ENCODE results near the gene RBM47. TPM values are rescaled to one million over a fixed set of nuclear protein-coding genes. Genes with fewer than 3 reads are reported as not detected.

RBM47 gene
- total RNA-seq, 1 donor, result 2.2 TPM

DNA sequence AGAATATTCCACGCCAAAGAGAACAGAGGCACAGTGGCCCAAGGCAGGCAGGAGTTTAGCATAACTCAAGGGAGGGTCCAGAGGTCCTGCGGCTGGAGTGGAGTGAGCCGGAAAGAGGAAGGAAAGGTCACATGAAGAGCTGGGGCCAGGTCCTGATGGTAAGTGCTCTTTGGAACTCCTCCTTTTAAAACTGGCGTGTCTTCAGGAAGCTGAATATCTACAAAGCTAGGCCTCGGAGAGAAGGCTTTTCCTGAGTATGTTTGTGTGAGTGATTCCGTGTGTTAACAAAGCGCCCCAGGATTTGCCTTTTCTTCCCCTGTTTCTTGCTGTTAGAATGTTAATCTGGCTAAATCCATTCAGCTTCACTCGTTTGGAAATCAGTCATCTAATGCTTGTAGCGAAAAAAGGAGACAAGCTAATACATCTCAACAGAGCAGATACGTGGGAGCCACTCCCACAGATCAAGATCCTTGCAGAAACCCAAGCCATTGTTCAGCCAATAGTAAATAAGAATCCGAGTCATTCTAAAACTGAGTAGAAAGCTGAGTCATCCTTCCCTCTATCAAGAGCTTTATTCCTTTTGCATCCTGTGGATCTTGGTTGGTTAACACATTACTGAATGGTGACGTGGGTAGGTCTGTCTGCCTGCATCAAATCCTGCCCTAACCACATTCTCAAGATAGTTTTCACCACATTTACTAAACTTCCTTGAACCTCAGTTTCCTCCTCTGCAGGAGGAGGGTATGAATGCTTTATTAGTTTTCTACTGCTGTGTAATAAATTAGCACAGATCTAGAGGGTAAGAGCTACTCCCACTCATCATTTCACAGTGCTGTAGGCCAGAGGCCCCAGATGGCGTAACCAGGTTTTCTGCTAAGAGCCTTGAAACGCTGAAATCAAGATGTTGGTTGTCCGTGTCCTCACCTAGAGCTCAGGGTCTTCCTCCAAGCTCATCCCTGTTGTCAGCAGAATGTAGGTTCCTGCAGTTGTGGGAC lies 43.2 kb upstream of the RBM47 start:
- H3K9me3 ChIP-seq (ENCODE audit: low read depth, low read length), result no peaks in the 10 kb centered on the region
- H3K27ac ChIP-seq (ENCODE audit: low read depth, low read length), result peak overlapping the region; percentile 76
- H4K20me1 ChIP-seq (ENCODE audit: insufficient read depth, low read length), result no peaks in the 10 kb centered on the region
- peak overlapping the region; percentile 58 for H2AFZ ChIP-seq (ENCODE audit: low read length)
- H3K27me3 ChIP-seq (ENCODE audit: insufficient read depth, low read length), result no peaks in the 10 kb centered on the region
- no peaks in the 10 kb centered on the region for H3K36me3 ChIP-seq (ENCODE audit: insufficient read depth, low read length)
- peak; percentile 96 for DNase-seq (ENCODE audit: insufficient read length, low spot score, missing footprints)
- no peaks in the 10 kb centered on the region for H3K79me2 ChIP-seq (ENCODE audit: insufficient read depth, low read length)
- TF ChIP-seq CTCF (IDR thresholded peaks at IDR 0.05; ENCODE audit: extremely low read depth, low read depth, low read length), result no peak
- H3K4me1 ChIP-seq (ENCODE audit: insufficient read depth, low read length), result peaks cover 8% of the 10 kb centered on the region
- H3K4me3 ChIP-seq (ENCODE audit: insufficient read depth, low read length), result no peak overlapping the region
- H3K4me2 ChIP-seq (ENCODE audit: insufficient read depth, low read length), result peak overlapping the region; percentile 15

DNA sequence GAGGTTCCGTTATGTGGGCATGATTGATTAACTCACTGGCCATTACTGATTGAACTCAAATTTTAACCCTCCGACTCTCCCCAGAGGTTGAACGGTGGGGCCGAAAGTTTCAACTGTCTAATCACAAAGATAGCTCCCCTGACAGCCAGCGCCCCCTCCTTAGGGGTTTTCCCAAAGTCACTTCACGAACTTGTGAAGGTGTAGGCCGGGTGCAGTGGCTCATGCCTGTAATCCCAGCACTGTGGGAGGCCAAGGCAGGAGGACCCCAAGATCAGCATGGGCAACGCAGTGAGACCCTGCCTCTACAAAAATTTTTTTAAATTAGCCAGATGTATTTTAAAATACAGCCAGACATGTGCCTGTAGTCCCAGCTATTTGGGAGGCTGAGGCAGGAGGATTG lies 39.8 kb upstream of the RBM47 start:
- DNase-seq (ENCODE audit: insufficient read length, low spot score, missing footprints), result no peak
- Histone ChIP-seq H3K27me3 (ENCODE audit: insufficient read depth, low read length) (no peaks in the 10 kb centered on the region), H3K4me3 (ENCODE audit: insufficient read depth, low read length) (no peak overlapping the region), H3K36me3 (ENCODE audit: insufficient read depth, low read length) (no peaks in the 10 kb centered on the region), H3K4me1 (ENCODE audit: insufficient read depth, low read length) (peaks cover 8% of the 10 kb centered on the region), H2AFZ (ENCODE audit: low read length) (no peak overlapping the region), H3K79me2 (ENCODE audit: insufficient read depth, low read length) (no peaks in the 10 kb centered on the region), H3K4me2 (ENCODE audit: insufficient read depth, low read length) (no peak overlapping the region), H3K9me3 (ENCODE audit: low read depth, low read length) (no peaks in the 10 kb centered on the region), H4K20me1 (ENCODE audit: insufficient read depth, low read length) (no peaks in the 10 kb centered on the region), H3K27ac (ENCODE audit: low read depth, low read length) (no peak overlapping the region)
- no peak for TF ChIP-seq CTCF (IDR thresholded peaks at IDR 0.05; ENCODE audit: extremely low read depth, low read depth, low read length)

GRCh38 chr4:40665842-40666241 lies 36.2 kb upstream of the RBM47 start:
- Histone ChIP-seq H2AFZ (ENCODE audit: low read length) (no peak overlapping the region), H4K20me1 (ENCODE audit: insufficient read depth, low read length) (no peaks in the 10 kb centered on the region), H3K36me3 (ENCODE audit: insufficient read depth, low read length) (no peaks in the 10 kb centered on the region), H3K27ac (ENCODE audit: low read depth, low read length) (no peak overlapping the region), H3K4me2 (ENCODE audit: insufficient read depth, low read length) (no peak overlapping the region), H3K4me3 (ENCODE audit: insufficient read depth, low read length) (no peak overlapping the region), H3K4me1 (ENCODE audit: insufficient read depth, low read length) (peaks cover 12% of the 10 kb centered on the region), H3K27me3 (ENCODE audit: insufficient read depth, low read length) (no peaks in the 10 kb centered on the region), H3K79me2 (ENCODE audit: insufficient read depth, low read length) (no peaks in the 10 kb centered on the region), H3K9me3 (ENCODE audit: low read depth, low read length) (no peaks in the 10 kb centered on the region)
- TF ChIP-seq CTCF (IDR thresholded peaks at IDR 0.05; ENCODE audit: extremely low read depth, low read depth, low read length), result no peak
- DNase-seq (ENCODE audit: insufficient read length, low spot score, missing footprints), result no peak

DNA sequence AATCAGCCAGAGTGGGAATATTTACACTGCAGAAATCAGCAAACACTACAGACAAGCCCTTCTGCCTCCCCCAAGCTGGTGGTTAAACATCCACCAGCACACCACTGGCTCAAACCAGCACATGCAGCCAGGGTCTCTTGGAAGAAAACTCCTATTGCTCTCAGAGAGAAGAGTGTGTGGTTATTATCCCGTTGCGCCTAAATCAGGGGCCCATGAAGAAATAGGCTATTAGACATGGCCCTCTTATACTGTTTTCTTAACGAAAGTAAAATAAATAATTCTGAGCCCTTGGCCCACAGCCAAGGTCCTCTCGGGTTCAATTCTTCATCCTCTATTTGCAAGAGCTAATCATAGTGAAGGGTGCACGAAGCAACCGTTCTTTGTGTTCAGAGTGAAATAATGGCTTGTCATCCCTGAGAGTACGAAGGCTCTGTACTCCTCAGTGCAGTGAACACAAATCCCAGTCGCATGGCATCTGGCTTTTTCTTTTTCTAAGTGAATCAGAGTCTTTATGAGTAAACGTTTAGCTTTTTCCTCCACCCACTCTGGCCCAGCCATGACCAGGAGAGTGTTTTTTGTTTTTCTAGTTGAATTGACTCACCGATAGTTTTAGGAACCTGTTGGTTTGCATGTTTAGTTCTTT lies 33.4 kb upstream of the RBM47 start:
- Histone ChIP-seq H3K79me2 (ENCODE audit: insufficient read depth, low read length) (no peaks in the 10 kb centered on the region), H3K4me3 (ENCODE audit: insufficient read depth, low read length) (peak overlapping the region; percentile 49), H3K27me3 (ENCODE audit: insufficient read depth, low read length) (no peaks in the 10 kb centered on the region), H3K4me1 (ENCODE audit: insufficient read depth, low read length) (peaks cover 12% of the 10 kb centered on the region), H3K36me3 (ENCODE audit: insufficient read depth, low read length) (no peaks in the 10 kb centered on the region), H3K27ac (ENCODE audit: low read depth, low read length) (peak overlapping the region; percentile 66), H3K4me2 (ENCODE audit: insufficient read depth, low read length) (peak overlapping the region; percentile 88), H4K20me1 (ENCODE audit: insufficient read depth, low read length) (no peaks in the 10 kb centered on the region), H2AFZ (ENCODE audit: low read length) (peak overlapping the region; percentile 81), H3K9me3 (ENCODE audit: low read depth, low read length) (no peaks in the 10 kb centered on the region)
- no peak for TF ChIP-seq CTCF (IDR thresholded peaks at IDR 0.05; ENCODE audit: extremely low read depth, low read depth, low read length)
- DNase-seq (ENCODE audit: insufficient read length, low spot score, missing footprints), result peak; percentile 87
